BE2C (cell line): ENCODE data around the gene TXNDC17.

Experiments
- DNase-seq: peaks from one replicate; pipeline ENCODE4 v3.0.0-alpha.2; 2020
- H3K27me3 ChIP-seq: fragments of 250-450 bp; sonication (Bioruptor Pico); 2 replicates; pipeline ENCODE4 v1.5.1; 2020; ENCODE audit warnings: mild to moderate bottlenecking
- H3K36me3 ChIP-seq: fragments of 250-450 bp; sonication (Bioruptor Pico); 2 replicates; pipeline ENCODE4 v1.5.1; 2020; ENCODE audit warnings: mild to moderate bottlenecking
- H3K4me1 ChIP-seq: fragments of 250-450 bp; sonication (Bioruptor Pico); 2 replicates; pipeline ENCODE4 v1.5.1; 2020
- H3K4me3 ChIP-seq: 2 replicates; pipeline ENCODE4 v1.5.1; 2011; ENCODE audit warnings: low read depth, low read length
- H3K9me3 ChIP-seq: fragments of 250-450 bp; sonication (Bioruptor Pico); 2 replicates; pipeline ENCODE4 v1.5.1; 2020
- CTCF ChIP-seq: IDR thresholded peaks from 2 replicates; pipeline ENCODE4 v1.5.1; 2012; ENCODE audit warnings: mild to moderate bottlenecking, low read depth, low read length

Gene TXNDC17

GRCh38 chr17:6596941-6597340, 43.9 kb upstream of the TXNDC17 start:
- Histone ChIP-seq H3K4me3 (no peak overlapping the region), H3K9me3 (no peaks in the 10 kb centered on the region), H3K27me3 (no peaks in the 10 kb centered on the region), H3K36me3 (peaks cover 3% of the 10 kb centered on the region; the same call in 1 of the 2 replicates), H3K4me1 (no peaks in the 10 kb centered on the region)
- no peak for TF ChIP-seq CTCF
- no peak for DNase-seq

- H3K9me3 ChIP-seq = no peaks in the 10 kb centered on the region
- H3K4me3 ChIP-seq = no peak overlapping the region
- H3K36me3 ChIP-seq = peaks cover 3% of the 10 kb centered on the region; the same call in 1 of the 2 replicates
- H3K4me1 ChIP-seq = no peaks in the 10 kb centered on the region
- TF ChIP-seq CTCF = no peak
- H3K27me3 ChIP-seq = no peaks in the 10 kb centered on the region
- DNase-seq = no peak
These were observed 43.1 kb upstream of the TXNDC17 start for GRCh38 chr17:6597727-6598126.

GRCh38 chr17:6599364-6599763, 41.5 kb upstream of the TXNDC17 start:
- Histone ChIP-seq H3K4me1 (no peaks in the 10 kb centered on the region), H3K4me3 (no peak overlapping the region), H3K27me3 (no peaks in the 10 kb centered on the region), H3K36me3 (peaks cover 3% of the 10 kb centered on the region; the same call in 1 of the 2 replicates), H3K9me3 (no peaks in the 10 kb centered on the region)
- TF ChIP-seq CTCF = no peak
- DNase-seq = no peak

- Histone ChIP-seq H3K4me1 (no peaks in the 10 kb centered on the region), H3K9me3 (no peaks in the 10 kb centered on the region), H3K4me3 (no peak overlapping the region), H3K36me3 (no peaks in the 10 kb centered on the region), H3K27me3 (no peaks in the 10 kb centered on the region)
- TF ChIP-seq CTCF = no peak
- DNase-seq = no peak
These were observed 38.7 kb upstream of the TXNDC17 start for GRCh38 chr17:6602141-6602540.

GRCh38 chr17:6603744-6604325, 37.0 kb upstream of the TXNDC17 start:
- Histone ChIP-seq H3K4me1 (no peaks in the 10 kb centered on the region), H3K36me3 (no peaks in the 10 kb centered on the region), H3K4me3 (no peak overlapping the region), H3K27me3 (no peaks in the 10 kb centered on the region), H3K9me3 (no peaks in the 10 kb centered on the region)
- DNase-seq = no peak
- TF ChIP-seq CTCF = no peak

GRCh38 chr17:6605142-6605541, 35.7 kb upstream of the TXNDC17 start:
- H3K9me3 ChIP-seq = no peaks in the 10 kb centered on the region
- H3K4me1 ChIP-seq = no peaks in the 10 kb centered on the region
- no peak overlapping the region for H3K4me3 ChIP-seq
- no peaks in the 10 kb centered on the region; the same call in 1 of the 2 replicates for H3K36me3 ChIP-seq
- TF ChIP-seq CTCF = no peak
- H3K27me3 ChIP-seq = no peaks in the 10 kb centered on the region
- no peak for DNase-seq
